KMS-11 (cell line): ENCODE results near the gene ACSS1.

Experiments used
- H2AFZ ChIP-seq: fragments of 200-600 bp; sonication (generic); 2 replicates; pipeline ENCODE4 v1.6.1; 2016; ENCODE audit warnings: antibody characterized with exemption, mixed run types, low read depth
- H3K27ac ChIP-seq: fragments of 200-600 bp; sonication (generic); 2 replicates; pipeline ENCODE4 v1.6.1; 2016; ENCODE audit warnings: mild to moderate bottlenecking, mixed run types
- H3K27me3 ChIP-seq: fragments of 200-600 bp; sonication (generic); 2 replicates; pipeline ENCODE4 v1.6.1; 2017; ENCODE audit warnings: mild to moderate bottlenecking, low read depth, mixed run types, moderate library complexity; ENCODE audit not compliant: insufficient read depth
- H3K36me3 ChIP-seq: fragments of 200-600 bp; sonication (generic); 2 replicates; pipeline ENCODE4 v1.6.1; 2017; ENCODE audit warnings: mild to moderate bottlenecking, mixed run types; ENCODE audit not compliant: insufficient read depth
- H3K4me1 ChIP-seq: fragments of 200-600 bp; sonication (generic); 2 replicates; pipeline ENCODE4 v1.6.1; 2016; ENCODE audit warnings: mild to moderate bottlenecking, low read depth, mixed run types; ENCODE audit not compliant: poor library complexity, severe bottlenecking
- H3K4me2 ChIP-seq: fragments of 200-600 bp; sonication (generic); 2 replicates; pipeline ENCODE4 v1.7.0; 2016; ENCODE audit warnings: mild to moderate bottlenecking, mixed run types
- H3K4me3 ChIP-seq: fragments of 200-600 bp; sonication (generic); IDR thresholded peaks from 2 replicates; pipeline ENCODE4 v1.6.1; 2017; ENCODE audit warnings: low read depth, low read length, mixed read lengths; ENCODE audit not compliant: insufficient read depth
- H3K79me2 ChIP-seq: fragments of 200-600 bp; sonication (generic); 2 replicates; pipeline ENCODE4 v1.6.1; 2016; ENCODE audit warnings: low read depth, mixed run types; ENCODE audit not compliant: insufficient read depth
- H3K9ac ChIP-seq: fragments of 200-600 bp; sonication (generic); 2 replicates; pipeline ENCODE4 v1.6.1; 2016; ENCODE audit warnings: mild to moderate bottlenecking, mixed run types
- H4K20me1 ChIP-seq: fragments of 200-600 bp; sonication (generic); 2 replicates; pipeline ENCODE4 v1.6.1; 2016; ENCODE audit warnings: mild to moderate bottlenecking, mixed run types; ENCODE audit not compliant: insufficient read depth
- TF ChIP-seq, protein P1 (sequence below): fragments of 200-600 bp; sonication (generic); conservative IDR thresholded peaks from 2 replicates; pipeline ENCODE4 v1.6.1; 2017; ENCODE audit warnings: low read depth, mild to moderate bottlenecking, antibody characterized with exemption, low read length, moderate library complexity, mixed read lengths

The ACSS1 gene

DNA sequence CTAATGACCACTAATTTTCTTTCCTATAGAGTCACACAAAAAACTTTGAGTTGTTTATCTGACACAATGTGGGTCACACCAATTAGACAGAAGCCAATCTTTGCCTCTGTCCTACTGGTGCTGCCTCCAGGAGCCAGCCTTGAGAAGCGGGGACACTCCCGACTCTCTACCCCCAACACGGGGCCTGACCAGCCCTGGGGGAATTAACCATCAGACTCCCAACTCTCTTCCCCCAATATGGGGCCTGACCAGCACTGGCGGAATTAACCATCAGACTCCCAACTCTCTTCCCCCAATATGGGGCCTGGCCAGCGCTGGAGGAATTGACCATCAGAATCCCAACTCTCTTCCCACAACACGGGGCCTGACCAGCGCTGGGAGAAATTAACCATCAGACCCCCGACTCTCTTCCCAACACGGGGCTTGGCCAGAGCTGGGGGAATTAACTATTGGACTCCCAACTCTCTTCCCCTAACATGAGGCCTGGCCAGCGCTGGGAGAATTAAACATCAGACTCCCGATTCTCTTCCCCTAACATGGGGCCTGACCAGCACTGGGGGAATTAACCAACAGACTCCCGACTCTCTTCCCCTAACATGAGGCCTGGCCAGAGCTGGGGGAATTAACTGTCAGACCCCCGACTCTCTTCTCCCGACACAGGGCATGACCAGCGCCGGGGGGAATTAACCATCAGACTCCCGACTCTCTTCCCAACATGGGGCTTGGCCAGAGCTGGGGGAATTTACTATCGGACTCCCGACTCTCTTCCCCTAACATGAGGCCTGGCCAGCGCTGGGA is 96.4 kb downstream of the ACSS1 start:
- Histone ChIP-seq H4K20me1 (no peaks in the 10 kb centered on the region), H3K4me3 (no peak overlapping the region), H3K9ac (no peak overlapping the region), H3K79me2 (no peaks in the 10 kb centered on the region), H3K27me3 (no peaks in the 10 kb centered on the region), H3K4me1 (no peaks in the 10 kb centered on the region), H3K4me2 (no peak overlapping the region), H3K36me3 (no peaks in the 10 kb centered on the region), H2AFZ (no peak overlapping the region), H3K27ac (no peak overlapping the region)
- TF ChIP-seq, protein P1, sequence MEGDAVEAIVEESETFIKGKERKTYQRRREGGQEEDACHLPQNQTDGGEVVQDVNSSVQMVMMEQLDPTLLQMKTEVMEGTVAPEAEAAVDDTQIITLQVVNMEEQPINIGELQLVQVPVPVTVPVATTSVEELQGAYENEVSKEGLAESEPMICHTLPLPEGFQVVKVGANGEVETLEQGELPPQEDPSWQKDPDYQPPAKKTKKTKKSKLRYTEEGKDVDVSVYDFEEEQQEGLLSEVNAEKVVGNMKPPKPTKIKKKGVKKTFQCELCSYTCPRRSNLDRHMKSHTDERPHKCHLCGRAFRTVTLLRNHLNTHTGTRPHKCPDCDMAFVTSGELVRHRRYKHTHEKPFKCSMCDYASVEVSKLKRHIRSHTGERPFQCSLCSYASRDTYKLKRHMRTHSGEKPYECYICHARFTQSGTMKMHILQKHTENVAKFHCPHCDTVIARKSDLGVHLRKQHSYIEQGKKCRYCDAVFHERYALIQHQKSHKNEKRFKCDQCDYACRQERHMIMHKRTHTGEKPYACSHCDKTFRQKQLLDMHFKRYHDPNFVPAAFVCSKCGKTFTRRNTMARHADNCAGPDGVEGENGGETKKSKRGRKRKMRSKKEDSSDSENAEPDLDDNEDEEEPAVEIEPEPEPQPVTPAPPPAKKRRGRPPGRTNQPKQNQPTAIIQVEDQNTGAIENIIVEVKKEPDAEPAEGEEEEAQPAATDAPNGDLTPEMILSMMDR: no peak

DNA sequence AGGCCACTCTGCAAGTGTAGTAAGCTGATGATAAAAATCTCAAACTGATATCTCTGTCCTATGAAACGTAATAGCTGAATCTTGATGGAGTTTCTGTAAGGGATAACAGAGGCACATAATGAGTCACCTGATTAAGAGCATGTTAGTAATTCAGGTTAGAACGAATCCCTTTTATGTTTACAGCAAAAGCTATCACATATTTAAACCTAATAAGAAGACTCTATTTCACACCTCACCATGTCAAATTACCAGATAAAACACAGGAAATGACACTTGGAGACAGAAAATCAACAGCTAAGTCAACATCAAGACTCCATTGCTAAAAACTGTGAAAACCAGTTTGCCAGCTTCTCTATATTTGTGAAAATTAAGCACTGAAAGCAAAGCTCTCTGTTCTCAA is 97.1 kb downstream of the ACSS1 start:
- H4K20me1 ChIP-seq: no peaks in the 10 kb centered on the region
- H3K27me3 ChIP-seq: no peaks in the 10 kb centered on the region
- H3K9ac ChIP-seq: no peak overlapping the region
- H3K4me1 ChIP-seq: no peaks in the 10 kb centered on the region
- H3K27ac ChIP-seq: no peak overlapping the region
- TF ChIP-seq, protein P1: no peak
- no peak overlapping the region for H3K4me3 ChIP-seq
- H3K4me2 ChIP-seq: no peak overlapping the region
- no peaks in the 10 kb centered on the region for H3K36me3 ChIP-seq
- no peak overlapping the region for H2AFZ ChIP-seq
- no peaks in the 10 kb centered on the region for H3K79me2 ChIP-seq

DNA sequence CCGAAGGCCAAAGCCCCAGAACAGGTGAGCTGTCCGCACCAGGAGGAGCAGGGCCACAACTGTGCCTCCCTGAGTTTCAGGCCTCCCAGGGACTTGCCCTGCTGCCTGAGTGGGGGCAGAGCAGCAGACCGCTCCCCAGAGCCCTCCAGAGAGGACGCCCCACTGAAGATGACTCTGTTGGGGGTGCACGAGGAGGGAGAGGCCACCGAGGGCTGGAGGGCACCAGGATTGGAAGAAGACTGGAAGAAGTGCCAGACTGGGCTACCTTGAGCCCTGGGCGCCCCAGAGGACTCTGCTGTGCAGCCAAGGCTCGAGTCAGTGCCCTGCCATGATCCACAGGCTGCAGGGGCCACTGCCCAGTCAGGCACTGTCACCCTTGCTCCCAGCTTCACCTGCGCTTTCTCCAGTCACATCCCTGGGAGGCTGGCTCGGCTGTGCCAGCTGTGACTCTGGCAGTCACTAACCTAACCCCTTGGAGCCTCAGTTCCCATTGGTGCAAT is 97.6 kb downstream of the ACSS1 start:
- Histone ChIP-seq H2AFZ (no peak overlapping the region), H3K4me3 (no peak overlapping the region), H4K20me1 (no peaks in the 10 kb centered on the region), H3K79me2 (no peaks in the 10 kb centered on the region), H3K27ac (no peak overlapping the region), H3K4me1 (no peaks in the 10 kb centered on the region), H3K4me2 (no peak overlapping the region), H3K9ac (no peak overlapping the region), H3K36me3 (no peaks in the 10 kb centered on the region), H3K27me3 (no peaks in the 10 kb centered on the region)
- TF ChIP-seq, protein P1: no peak

DNA sequence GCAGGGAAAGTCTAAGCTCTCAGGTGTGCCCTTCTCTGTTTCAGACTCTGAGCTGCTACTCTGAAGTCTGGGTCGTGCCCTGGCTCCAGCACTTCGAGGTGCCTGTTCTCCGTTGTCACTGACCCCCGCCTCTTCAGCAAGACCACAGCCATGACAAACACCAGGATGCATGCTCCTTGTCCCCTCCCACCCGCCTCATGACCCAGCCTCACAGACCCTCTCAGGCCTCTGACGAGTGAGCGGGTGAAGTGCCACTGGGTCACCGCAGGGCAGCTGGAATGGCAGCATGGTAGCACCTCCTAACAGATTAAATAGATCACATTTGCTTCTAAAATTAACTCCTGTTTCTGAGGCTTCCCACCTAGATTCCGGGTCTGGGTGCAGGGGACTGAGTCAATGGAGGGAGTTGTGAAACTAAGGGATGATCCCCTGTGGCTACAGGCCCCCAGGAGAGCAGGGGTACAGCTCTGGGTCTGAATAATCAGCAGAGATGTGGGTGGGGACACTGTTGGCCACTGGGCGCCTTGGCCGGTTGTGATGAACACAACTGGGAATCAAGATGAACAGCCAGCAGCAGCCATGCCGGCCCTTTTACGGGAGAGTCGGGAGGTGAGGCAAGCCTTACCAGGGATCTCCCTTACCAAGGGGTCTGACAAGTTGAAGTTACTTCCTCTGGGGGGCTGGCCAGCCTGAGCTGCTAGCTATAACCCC is 98.2 kb downstream of the ACSS1 start:
- no peak overlapping the region for H2AFZ ChIP-seq
- TF ChIP-seq, protein P1: no peak
- H4K20me1 ChIP-seq: no peaks in the 10 kb centered on the region
- H3K27ac ChIP-seq: no peak overlapping the region
- no peaks in the 10 kb centered on the region for H3K27me3 ChIP-seq
- H3K4me2 ChIP-seq: no peak overlapping the region
- H3K36me3 ChIP-seq: no peaks in the 10 kb centered on the region
- no peak overlapping the region for H3K9ac ChIP-seq
- no peaks in the 10 kb centered on the region for H3K4me1 ChIP-seq
- H3K79me2 ChIP-seq: no peaks in the 10 kb centered on the region
- H3K4me3 ChIP-seq: no peak overlapping the region
